ENCODE measurements around the gene TMEM221. TPM values are rescaled to one million over a fixed set of nuclear protein-coding genes. Genes with fewer than 3 reads are reported as not detected.

The TMEM221 gene
- total and polyA plus RNA-seq, 9 of the 15 experiments (the other 6 are each of a cell fraction or from before 2014, with no cell fraction given), result 0.06 to 0.35 TPM; not detected in 7

DNA sequence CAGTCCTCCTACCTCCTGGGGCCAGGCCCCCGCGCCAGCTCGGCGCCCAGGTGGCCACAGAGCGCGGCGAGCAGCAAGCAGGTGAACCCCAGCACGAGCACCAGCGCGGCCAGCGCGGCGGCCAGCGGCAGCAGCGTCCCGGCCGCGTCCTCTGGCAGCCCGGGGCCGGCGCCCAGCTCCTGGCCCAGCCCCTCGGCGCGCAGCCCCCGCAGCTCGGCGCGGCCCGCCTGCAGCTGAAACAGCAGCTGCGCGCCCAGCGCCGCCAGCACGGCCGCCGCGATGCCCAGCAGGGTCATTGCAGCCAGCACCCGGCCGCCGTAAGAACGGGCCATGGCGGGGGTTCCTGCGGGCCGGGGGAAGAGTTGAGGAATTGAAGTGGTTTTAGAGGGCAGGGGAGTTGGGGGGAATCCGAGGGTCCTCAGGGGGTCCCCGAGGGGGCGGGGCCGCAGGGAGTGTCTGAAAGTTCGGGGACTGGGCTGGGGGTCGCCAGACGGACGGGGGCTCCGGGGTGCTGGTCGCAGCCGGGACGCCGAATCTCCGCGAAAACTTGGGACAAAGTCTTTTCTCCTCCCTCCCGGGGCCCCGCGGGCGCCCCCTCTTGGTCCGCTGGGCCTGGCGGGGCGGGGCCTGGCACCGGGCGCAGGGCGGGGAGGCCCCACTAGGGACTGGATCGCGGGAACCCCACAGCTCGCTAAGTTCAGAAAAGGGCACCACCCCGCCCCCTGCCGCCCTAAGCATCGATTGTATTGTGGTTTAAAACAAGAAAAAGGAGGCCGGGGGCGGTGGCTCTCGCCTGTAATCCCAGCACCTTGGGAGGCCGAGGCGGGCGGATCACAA, at the start of gene TMEM221 (continued):
- peak; percentile 26; the same call in 1 of the 2 replicates for TF ChIP-seq BCOR (IDR thresholded peaks at IDR 0.05)
- TF ChIP-seq, protein P1, sequence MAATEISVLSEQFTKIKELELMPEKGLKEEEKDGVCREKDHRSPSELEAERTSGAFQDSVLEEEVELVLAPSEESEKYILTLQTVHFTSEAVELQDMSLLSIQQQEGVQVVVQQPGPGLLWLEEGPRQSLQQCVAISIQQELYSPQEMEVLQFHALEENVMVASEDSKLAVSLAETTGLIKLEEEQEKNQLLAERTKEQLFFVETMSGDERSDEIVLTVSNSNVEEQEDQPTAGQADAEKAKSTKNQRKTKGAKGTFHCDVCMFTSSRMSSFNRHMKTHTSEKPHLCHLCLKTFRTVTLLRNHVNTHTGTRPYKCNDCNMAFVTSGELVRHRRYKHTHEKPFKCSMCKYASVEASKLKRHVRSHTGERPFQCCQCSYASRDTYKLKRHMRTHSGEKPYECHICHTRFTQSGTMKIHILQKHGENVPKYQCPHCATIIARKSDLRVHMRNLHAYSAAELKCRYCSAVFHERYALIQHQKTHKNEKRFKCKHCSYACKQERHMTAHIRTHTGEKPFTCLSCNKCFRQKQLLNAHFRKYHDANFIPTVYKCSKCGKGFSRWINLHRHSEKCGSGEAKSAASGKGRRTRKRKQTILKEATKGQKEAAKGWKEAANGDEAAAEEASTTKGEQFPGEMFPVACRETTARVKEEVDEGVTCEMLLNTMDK (IDR thresholded peaks at IDR 0.05; ENCODE audit: borderline replicate concordance, insufficient read depth, low read depth, low read length, poor library complexity, severe bottlenecking), result peak; percentile 29
- peak; percentile 7; the same call in 1 of the 2 replicates for TF ChIP-seq GATAD2B (IDR thresholded peaks at IDR 0.05; ENCODE audit: borderline replicate concordance)
- TF ChIP-seq ADNP (tag; IDR thresholded peaks at IDR 0.05), result peak; percentile 51
- TF ChIP-seq VEZF1 (CRISPR knock-in tag; IDR thresholded peaks at IDR 0.05), result peak; percentile 81
- no peak for TF ChIP-seq ZSCAN29 (IDR thresholded peaks at IDR 0.05)
- peak; percentile 52 to 90; a peak in 3 of 4 replicates for TF ChIP-seq MAZ (CRISPR knock-in tag; conservative IDR thresholded peaks at IDR 0.05 in 1 of 2, IDR thresholded peaks at IDR 0.05 in 1 of 2)
- no peak for TF ChIP-seq ZNF146 (CRISPR knock-in tag; IDR thresholded peaks at IDR 0.05; ENCODE audit: unreplicated experiment)
- no peak for TF ChIP-seq HDGF (IDR thresholded peaks at IDR 0.05)
- peak; percentile 11; the same call in 1 of the 2 replicates for TF ChIP-seq REST (IDR thresholded peaks at IDR 0.05; ENCODE audit: borderline replicate concordance)
- TF ChIP-seq REST (CRISPR knock-in tag; IDR thresholded peaks at IDR 0.05; ENCODE audit: low read depth), result no peak
- TF ChIP-seq ZNF696 (CRISPR knock-in tag; conservative IDR thresholded peaks at IDR 0.05), result no peak
- TF ChIP-seq SAFB (IDR thresholded peaks at IDR 0.05; ENCODE audit: borderline replicate concordance, low read depth, low read length), result peak; percentile 85
- no peak for TF ChIP-seq ZNF785 (CRISPR knock-in tag; IDR thresholded peaks at IDR 0.05)
- no peak for TF ChIP-seq KDM2B (CRISPR knock-in tag; IDR thresholded peaks at IDR 0.05)
- no peak for TF ChIP-seq PTTG1 (tag; IDR thresholded peaks at IDR 0.05; ENCODE audit: low read depth)
- no peak for TF ChIP-seq ETV5 (CRISPR knock-in tag; IDR thresholded peaks at IDR 0.05; ENCODE audit: low read depth)

All from K562 (cell line).